Aorta (tissue), 5 donors: ENCODE results near the gene USH2A. TPM values are rescaled to one million over a fixed set of nuclear protein-coding genes. Genes with fewer than 3 reads are reported as not detected.
A peak's percentile ranks its signal among the peaks of the same experiment; 100 is the strongest.

Experiments used
- ATAC-seq: fragments of 200-7000 bp; cut with Tn5 transposase; one replicate; pipeline ENCODE4 v1.9.1; 2022; ENCODE audit warnings: moderate library complexity; ENCODE audit not compliant: low FRiP score
- DNase-seq, 2 donors: peaks; one replicate each; pipeline ENCODE4 v3.0.0-alpha.2; 2020
- H3K27ac ChIP-seq, 2 donors: one replicate each; pipeline ENCODE4 v1.5.1; 2013; ENCODE audit warnings: low read length in 2 of 2, mild to moderate bottlenecking in 2 of 2, moderate library complexity in 2 of 2, control low read depth in 1 of 2, inconsistent platforms in 1 of 2, low read depth in 1 of 2
- H3K27me3 ChIP-seq, 2 donors: one replicate each; pipeline ENCODE4 v1.6.1; 2013; ENCODE audit warnings: control low read depth in 1 of 2, low read length in 1 of 2, mild to moderate bottlenecking in 1 of 2, moderate library complexity in 1 of 2; ENCODE audit not compliant: insufficient read depth in 2 of 2, control insufficient read depth in 1 of 2
- H3K36me3 ChIP-seq, 2 donors: one replicate each; pipeline ENCODE4 v1.6.1; 2013; ENCODE audit warnings: control low read depth in 1 of 2, low read length in 1 of 2, mild to moderate bottlenecking in 1 of 2; ENCODE audit not compliant: insufficient read depth in 2 of 2, control insufficient read depth in 1 of 2
- H3K4me1 ChIP-seq, 2 donors: one replicate each; pipeline ENCODE4 v1.6.1; 2013; ENCODE audit warnings: low read length in 2 of 2, control low read depth in 1 of 2, mild to moderate bottlenecking in 1 of 2, moderate library complexity in 1 of 2; ENCODE audit not compliant: insufficient read depth in 2 of 2, control insufficient read depth in 1 of 2
- H3K4me3 ChIP-seq, 2 donors: one replicate each; pipeline ENCODE4 v1.5.1; 2013; ENCODE audit warnings: low read length in 2 of 2, control low read depth in 1 of 2, mild to moderate bottlenecking in 1 of 2
- H3K9me3 ChIP-seq: one replicate; pipeline ENCODE4 v1.6.1; 2013; ENCODE audit warnings: mild to moderate bottlenecking, low read length; ENCODE audit not compliant: control insufficient read depth
- WGBS, 2 donors: extraction: QIAGEN DNeasy Blood & Tissue Kit; methylation state at CpG; one replicate each; pipeline ENCODE4 v1.1.7; 2013; 5-methylcytosine and 5-hydroxymethylcytosine counted together
- intact Hi-C, 2 donors: fragments of 100-400 bp; cut with DNase I; formaldehyde crosslinking; loops; one replicate each; pipeline versions ENCODE4 v1.14.2 to v1.15.0; 2022
- polyA plus RNA-seq, 2 donors: library from polyadenylated mRNA; stranded (reverse); fragments of 200-250 nt; gene quantifications; one replicate each; pipeline ENCODE4 v1.2.3, GENCODE V29; 2013
- total RNA-seq, 2 donors: library from RNA; stranded (reverse); fragmentation: NEBNext Ultra II Directional; extraction: Animal tissue kit (Norgen Biotek cat#: 25700); gene quantifications; one replicate each; pipeline ENCODE4 v1.2.1, GENCODE V29; 2021
- donor health status: healthy with polysubstance abuse.
- donor health status: Bipolar disorder and iron deficiency.
- donor health status: DM: no; HTN: no; CAD: no.
- donor health status: DM: no; HTN: no; CAD: no.
- donor health status: DM: yes; HTN: yes; CAD: no.

USH2A gene
- total and polyA plus RNA-seq, 4 donors: 0.13 TPM; not detected in 3

DNA sequence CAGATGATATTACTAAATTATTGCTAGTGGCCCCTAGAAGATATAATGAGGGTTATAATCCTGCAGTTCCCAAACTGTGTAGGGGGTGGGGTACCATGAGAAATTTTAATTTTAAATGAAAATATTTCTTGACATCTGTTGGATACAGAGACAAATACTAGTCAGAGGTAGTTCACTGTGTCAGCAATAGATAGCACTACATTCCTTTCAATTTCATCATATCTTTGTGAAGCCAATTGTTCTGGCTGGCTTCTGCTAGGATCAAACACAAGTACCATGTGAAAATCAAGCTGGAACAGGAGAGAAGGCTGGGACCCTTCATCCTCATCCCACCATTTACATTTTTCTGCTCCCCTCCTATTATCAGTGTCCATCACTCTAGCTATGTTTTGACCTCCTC, 208.1 kb downstream of the USH2A start:
- Histone ChIP-seq H3K27ac (no peak overlapping the region), H3K4me3 (no peak overlapping the region), H3K4me1 (no peaks in the 10 kb centered on the region), H3K36me3 (no peaks in the 10 kb centered on the region), H3K27me3 (no peaks in the 10 kb centered on the region), H3K9me3 (no peaks in the 10 kb centered on the region)
- no peak for DNase-seq
- ATAC-seq: no peak
- intact Hi-C loops: no loop called here

DNA sequence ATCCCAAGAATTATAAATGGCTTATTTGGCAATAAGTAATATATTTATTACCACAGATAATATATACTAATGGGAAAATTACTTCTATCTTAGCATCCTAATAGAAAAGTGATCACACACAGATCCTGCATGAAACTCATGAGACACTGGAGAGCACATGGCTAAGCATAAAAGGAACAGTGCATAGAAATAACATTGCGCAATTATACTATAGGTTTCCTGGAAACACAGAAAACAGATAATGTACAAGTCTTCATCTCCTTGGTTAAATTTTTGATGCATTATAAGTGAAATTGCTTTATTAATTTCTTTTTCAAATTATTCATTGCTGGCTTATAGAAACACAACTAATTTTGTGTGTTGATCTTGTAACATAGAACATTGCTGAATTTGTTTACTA, 210.4 kb downstream of the USH2A start:
- no peak for ATAC-seq

GRCh38 chr1:216210081-216210480, 213.2 kb downstream of the USH2A start:
- Histone ChIP-seq H3K4me3 (no peak overlapping the region), H3K36me3 (no peaks in the 10 kb centered on the region), H3K9me3 (no peaks in the 10 kb centered on the region), H3K27me3 (no peaks in the 10 kb centered on the region), H3K4me1 (no peaks in the 10 kb centered on the region), H3K27ac (no peak overlapping the region)
- WGBS, 2 donors: 44 to 48% methylated on average over 4 of the region's 4 CpGs
- no peak for ATAC-seq
- intact Hi-C loops: no loop called here
- peak in 1 of 2 donors; percentile 27 for DNase-seq

More for the DNA sequence above, 210.4 kb downstream of the USH2A start:
- Histone ChIP-seq H3K27ac (no peak overlapping the region), H3K4me3 (no peak overlapping the region), H3K4me1 (no peaks in the 10 kb centered on the region), H3K27me3 (no peaks in the 10 kb centered on the region), H3K36me3 (no peaks in the 10 kb centered on the region), H3K9me3 (no peaks in the 10 kb centered on the region)
- intact Hi-C loops: no loop called here
- DNase-seq: no peak
- 96 to 98% methylated on average over 1 of the region's 1 CpG for WGBS, 2 donors

DNA sequence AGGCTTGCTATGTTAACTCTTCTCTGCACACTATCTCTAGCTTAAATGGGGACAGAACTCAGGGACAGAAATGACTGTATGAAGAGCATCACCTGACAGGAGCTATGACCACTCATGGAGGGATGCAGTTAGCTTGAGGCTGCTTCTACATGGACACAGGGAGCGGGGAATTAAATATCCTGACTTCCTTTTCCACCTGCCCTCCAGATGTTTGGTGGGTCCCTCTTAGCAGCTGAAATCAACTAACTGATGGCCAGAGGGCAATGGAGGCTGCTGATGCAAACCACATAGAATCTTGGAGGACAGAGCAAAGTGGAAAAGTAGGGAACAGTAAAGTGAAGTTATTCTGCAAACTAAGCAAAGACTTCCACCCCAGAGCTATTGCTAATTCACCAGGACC, 214.1 kb downstream of the USH2A start:
- Histone ChIP-seq H3K9me3 (no peaks in the 10 kb centered on the region), H3K27me3 (no peaks in the 10 kb centered on the region), H3K4me1 (no peaks in the 10 kb centered on the region), H3K36me3 (no peaks in the 10 kb centered on the region), H3K4me3 (no peak overlapping the region), H3K27ac (no peak overlapping the region)
- ATAC-seq (no peak), DNase-seq (no peak)
- 84 to 97% methylated on average over 1 of the region's 1 CpG for WGBS, 2 donors
- intact Hi-C loops: no loop called here

GRCh38 chr1:216207154-216207553, 216.1 kb downstream of the USH2A start:
- Histone ChIP-seq H3K4me1 (no peaks in the 10 kb centered on the region), H3K27ac (no peak overlapping the region), H3K27me3 (no peaks in the 10 kb centered on the region), H3K36me3 (no peaks in the 10 kb centered on the region), H3K9me3 (no peaks in the 10 kb centered on the region), H3K4me3 (no peak overlapping the region)
- no peak for ATAC-seq
- intact Hi-C loops: no loop called here
- no peak for DNase-seq
- 86 to 100% methylated on average over 1 of the region's 1 CpG for WGBS, 2 donors

DNA sequence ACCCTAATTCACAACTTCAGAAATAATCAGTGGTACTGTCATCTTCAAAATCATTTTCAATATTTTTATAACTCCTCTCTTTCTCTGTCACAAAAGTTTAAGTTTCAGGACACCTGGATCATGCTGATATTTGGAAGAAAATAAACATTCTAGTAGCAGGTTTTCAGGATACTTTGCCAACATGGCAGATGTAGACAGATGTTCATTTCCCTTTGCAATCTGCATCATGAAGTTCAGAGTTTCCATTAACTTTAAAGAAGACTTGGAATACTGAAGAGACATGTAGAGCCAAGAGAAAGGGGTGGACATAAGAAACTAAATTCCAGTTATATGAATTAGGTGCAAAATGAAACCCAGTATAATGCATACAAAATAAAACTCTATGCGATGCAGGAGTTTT, 218.1 kb downstream of the USH2A start:
- no peak overlapping the region for H3K27ac ChIP-seq
- H3K9me3 ChIP-seq: no peaks in the 10 kb centered on the region
- no peaks in the 10 kb centered on the region for H3K27me3 ChIP-seq
- DNase-seq (no peak), ATAC-seq (no peak)
- intact Hi-C loops: no loop called here
- no peak overlapping the region for H3K4me3 ChIP-seq
- H3K36me3 ChIP-seq: no peaks in the 10 kb centered on the region
- no peaks in the 10 kb centered on the region for H3K4me1 ChIP-seq
- WGBS, 2 donors: 93 to 96% methylated on average over 1 of the region's 1 CpG

DNA sequence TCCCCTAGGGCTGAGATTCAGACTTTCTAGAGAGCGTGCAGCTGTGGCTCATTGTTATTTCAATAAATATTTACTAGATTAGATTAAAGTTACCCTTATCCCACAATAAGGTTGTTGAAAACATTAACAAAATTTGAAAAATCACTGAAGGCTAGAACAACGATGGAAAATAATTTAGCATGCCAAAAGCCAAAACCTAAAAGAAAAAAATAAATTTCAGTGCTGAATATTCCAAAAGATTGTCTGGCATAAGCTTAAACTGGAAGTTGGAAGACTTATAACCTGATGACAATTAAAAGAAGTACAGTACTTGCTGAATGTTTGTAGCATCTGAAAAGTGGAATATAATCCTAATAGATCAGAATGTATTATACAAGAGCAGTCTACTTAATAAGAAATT, 221.3 kb downstream of the USH2A start:
- Histone ChIP-seq H3K27ac (no peak overlapping the region), H3K36me3 (no peaks in the 10 kb centered on the region), H3K9me3 (no peaks in the 10 kb centered on the region), H3K4me1 (no peaks in the 10 kb centered on the region), H3K4me3 (no peak overlapping the region), H3K27me3 (peaks cover 0 to 1% of the 10 kb centered on the region in 2 donors)
- DNase-seq (no peak), ATAC-seq (no peak)
- 3 to 5% methylated on average over 2 of the region's 2 CpGs for WGBS, 2 donors
- intact Hi-C loops: no loop called here

DNA sequence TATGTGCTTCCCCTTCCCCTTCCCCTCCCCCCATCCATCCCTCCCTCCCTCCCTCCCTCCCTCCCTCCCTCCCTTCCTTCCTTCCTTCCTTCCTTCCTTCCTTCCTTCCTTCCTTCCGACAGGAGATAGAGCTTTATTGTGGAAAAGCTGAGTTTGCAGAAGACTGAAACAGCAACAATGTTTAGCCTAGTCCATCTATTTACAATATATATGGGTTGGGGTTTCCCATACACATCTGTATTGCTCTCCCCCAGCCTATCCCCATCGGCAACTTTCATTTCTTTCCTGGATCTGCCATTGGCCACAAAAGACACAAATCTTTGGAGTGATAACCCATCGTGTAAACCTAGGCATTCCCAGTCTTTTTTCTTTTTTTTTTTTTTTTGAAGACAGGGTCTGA, 222.3 kb downstream of the USH2A start:
- DNase-seq: no peak
- no peaks in the 10 kb centered on the region for H3K36me3 ChIP-seq
- no peak overlapping the region for H3K27ac ChIP-seq
- H3K4me3 ChIP-seq: no peak overlapping the region
- H3K27me3 ChIP-seq: peaks cover 0 to 1% of the 10 kb centered on the region in 2 donors
- H3K4me1 ChIP-seq: no peaks in the 10 kb centered on the region
- intact Hi-C loops: no loop called here
- no peaks in the 10 kb centered on the region for H3K9me3 ChIP-seq
- ATAC-seq: no peak
- 83 to 89% methylated on average over 3 of the region's 3 CpGs for WGBS, 2 donors

DNA sequence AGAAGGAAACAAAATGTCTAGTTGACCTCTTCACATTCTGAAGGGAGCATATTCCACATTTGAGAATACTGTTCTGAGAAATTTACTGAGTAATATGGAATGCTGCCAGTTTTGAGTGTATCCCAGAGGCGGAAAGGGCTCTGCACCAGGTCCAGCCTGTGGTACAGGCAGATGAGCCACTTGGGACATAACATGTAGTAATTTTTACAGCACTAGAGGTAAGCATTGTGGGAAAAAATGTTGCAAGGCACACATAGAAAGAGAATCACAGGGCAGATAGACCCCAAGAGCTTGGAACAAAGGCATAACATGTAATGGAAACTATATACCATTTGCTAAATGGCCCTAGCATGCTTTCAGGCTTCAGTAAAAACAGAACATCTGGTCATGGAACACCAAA, 228.5 kb downstream of the USH2A start:
- Histone ChIP-seq H3K9me3 (no peaks in the 10 kb centered on the region), H3K4me3 (no peak overlapping the region), H3K27ac (no peak overlapping the region), H3K4me1 (no peaks in the 10 kb centered on the region), H3K27me3 (peaks cover 0 to under 1% of the 10 kb centered on the region in 2 donors), H3K36me3 (no peaks in the 10 kb centered on the region)
- intact Hi-C loops: no loop called here
- 83 to 87% methylated on average over 1 of the region's 1 CpG for WGBS, 2 donors
- ATAC-seq (no peak), DNase-seq (no peak)
